NCI-H748 (cell line): ENCODE results near the gene DOCK9.

Experiments
- DNase-seq: peaks from one replicate; lab custom pipeline; 2025; ENCODE audit not compliant: unreplicated experiment; lab: John Stamatoyannopoulos, UW

The DOCK9 gene

GRCh38 chr13:98802559-98802958, 175.3 kb downstream of the DOCK9 start:
- DNase-seq, result no peak

- no peak for DNase-seq
These were observed 176.0 kb downstream of the DOCK9 start for GRCh38 chr13:98801626-98802418.

- no peak for DNase-seq
These were observed 177.8 kb downstream of the DOCK9 start for GRCh38 chr13:98800078-98800477.

GRCh38 chr13:98798849-98799645, 178.8 kb downstream of the DOCK9 start:
- DNase-seq, result no peak

- no peak for DNase-seq
These were observed 180.4 kb downstream of the DOCK9 start for GRCh38 chr13:98797456-98797855.

- DNase-seq, result no peak
These were observed 181.1 kb downstream of the DOCK9 start for GRCh38 chr13:98796798-98797197.

- DNase-seq, result no peak
These were observed 181.7 kb downstream of the DOCK9 start for GRCh38 chr13:98796191-98796590.

GRCh38 chr13:98795220-98795619, 182.6 kb downstream of the DOCK9 start:
- no peak for DNase-seq

- no peak for DNase-seq
These were observed 183.4 kb downstream of the DOCK9 start for GRCh38 chr13:98794498-98794897.

GRCh38 chr13:98792785-98793495, 184.9 kb downstream of the DOCK9 start:
- DNase-seq, result no peak

- DNase-seq, result no peak
These were observed 185.5 kb downstream of the DOCK9 start for GRCh38 chr13:98792321-98792720.

- DNase-seq, result no peak
These were observed 186.3 kb downstream of the DOCK9 start for GRCh38 chr13:98791611-98792010.

GRCh38 chr13:98787996-98788395, 189.9 kb downstream of the DOCK9 start:
- no peak for DNase-seq

GRCh38 chr13:98787173-98787572, 190.7 kb downstream of the DOCK9 start:
- no peak for DNase-seq

GRCh38 chr13:98786023-98786422, 191.8 kb downstream of the DOCK9 start:
- no peak for DNase-seq

- DNase-seq, result no peak
These were observed 192.5 kb downstream of the DOCK9 start for GRCh38 chr13:98785405-98785804.

- DNase-seq, result no peak
These were observed 193.2 kb downstream of the DOCK9 start for GRCh38 chr13:98784666-98785065.

- DNase-seq, result no peak
These were observed 193.9 kb downstream of the DOCK9 start for GRCh38 chr13:98783856-98784478.

- DNase-seq, result no peak
These were observed 195.2 kb downstream of the DOCK9 start for GRCh38 chr13:98782654-98783053.

- DNase-seq, result no peak
These were observed 196.0 kb downstream of the DOCK9 start for GRCh38 chr13:98781905-98782304.

GRCh38 chr13:98781470-98781869, 196.4 kb downstream of the DOCK9 start:
- no peak for DNase-seq
